Mucosa of rectum (tissue), 2 donors: ENCODE results near the gene USP31.

Experiments
- H3K27ac ChIP-seq, 2 donors: one replicate each; pipeline ENCODE4 v1.7.0; 2013; ENCODE audit warnings: inconsistent platforms in 2 of 2, low read depth in 2 of 2, low read length in 2 of 2
- H3K27me3 ChIP-seq, 2 donors: one replicate each; pipeline ENCODE4 v1.7.0; 2013; ENCODE audit warnings: low read length in 2 of 2; ENCODE audit not compliant: control insufficient read depth in 2 of 2, insufficient read depth in 2 of 2
- H3K36me3 ChIP-seq, 2 donors: one replicate each; pipeline ENCODE4 v1.7.0; 2013; ENCODE audit warnings: low read length in 2 of 2; ENCODE audit not compliant: control insufficient read depth in 2 of 2, insufficient read depth in 2 of 2
- H3K4me1 ChIP-seq, 2 donors: one replicate each; pipeline ENCODE4 v1.7.0; 2013; ENCODE audit warnings: low read length in 2 of 2, mild to moderate bottlenecking in 1 of 2; ENCODE audit not compliant: control insufficient read depth in 2 of 2, insufficient read depth in 2 of 2
- H3K4me3 ChIP-seq, 2 donors: one replicate each; pipeline ENCODE4 v1.7.0; 2013; ENCODE audit warnings: low read length in 2 of 2
- H3K9ac ChIP-seq, 2 donors: one replicate each; pipeline ENCODE4 v1.7.0; 2013; ENCODE audit warnings: low read length in 2 of 2, low read depth in 1 of 2, mild to moderate bottlenecking in 1 of 2
- H3K9me3 ChIP-seq, 2 donors: one replicate each; pipeline ENCODE4 v1.7.0; 2013; ENCODE audit warnings: low read length in 2 of 2; ENCODE audit not compliant: control insufficient read depth in 2 of 2
- donor health status: healthy.
- donor health status: Normal muscosa, but diverticular disease.

The USP31 gene

DNA sequence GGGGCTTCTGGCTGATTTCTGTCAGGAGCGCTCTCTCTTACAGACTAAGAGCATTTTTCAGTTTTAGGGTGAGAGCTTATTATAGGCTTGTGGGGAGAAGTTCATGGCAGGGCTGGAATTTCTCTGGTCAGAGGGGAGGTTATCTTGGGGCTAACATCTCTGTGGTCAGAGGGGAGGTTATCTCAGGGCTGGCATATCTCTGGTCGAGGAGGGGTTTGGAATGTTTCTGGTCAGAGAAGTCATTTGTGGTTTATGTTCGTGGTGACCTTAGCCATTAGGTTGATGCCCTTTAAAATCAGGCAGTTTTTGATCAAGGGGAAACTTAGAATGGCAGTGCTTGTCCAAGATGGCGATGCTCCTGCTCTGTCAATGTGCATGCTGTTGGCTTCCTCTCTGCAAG is 10.8 kb upstream of the USP31 start:
- Histone ChIP-seq H3K27me3 (peaks cover 0 to 2% of the 10 kb centered on the region in 2 donors), H3K27ac (no peak overlapping the region), H3K4me3 (no peak overlapping the region)

GRCh38 chr16:23158114-23158513 is 8.9 kb upstream of the USP31 start:
- no peak overlapping the region for H3K4me3 ChIP-seq
- H3K27me3 ChIP-seq, result peaks cover 0 to 2% of the 10 kb centered on the region in 2 donors
- no peak overlapping the region for H3K9ac ChIP-seq
- H3K27ac ChIP-seq, result no peak overlapping the region
- H3K4me1 ChIP-seq, result no peaks in the 10 kb centered on the region
- no peaks in the 10 kb centered on the region for H3K9me3 ChIP-seq
- H3K36me3 ChIP-seq, result no peaks in the 10 kb centered on the region

More for the DNA sequence above, 10.8 kb upstream of the USP31 start:
- no peaks in the 10 kb centered on the region for H3K4me1 ChIP-seq
- H3K9me3 ChIP-seq, result no peaks in the 10 kb centered on the region
- no peaks in the 10 kb centered on the region for H3K36me3 ChIP-seq
- no peak overlapping the region for H3K9ac ChIP-seq

GRCh38 chr16:23156946-23157460 is 7.8 kb upstream of the USP31 start:
- Histone ChIP-seq H3K27me3 (peaks cover 2 to 3% of the 10 kb centered on the region in 2 donors), H3K27ac (no peak overlapping the region), H3K4me1 (no peaks in the 10 kb centered on the region), H3K36me3 (no peaks in the 10 kb centered on the region), H3K9ac (no peak overlapping the region), H3K9me3 (no peaks in the 10 kb centered on the region), H3K4me3 (no peak overlapping the region)

GRCh38 chr16:23156110-23156509 is 6.9 kb upstream of the USP31 start:
- Histone ChIP-seq H3K27me3 (peaks cover 2 to 3% of the 10 kb centered on the region in 2 donors), H3K4me3 (no peak overlapping the region), H3K9ac (no peak overlapping the region), H3K4me1 (no peaks in the 10 kb centered on the region), H3K36me3 (no peaks in the 10 kb centered on the region), H3K27ac (no peak overlapping the region), H3K9me3 (no peaks in the 10 kb centered on the region)

DNA sequence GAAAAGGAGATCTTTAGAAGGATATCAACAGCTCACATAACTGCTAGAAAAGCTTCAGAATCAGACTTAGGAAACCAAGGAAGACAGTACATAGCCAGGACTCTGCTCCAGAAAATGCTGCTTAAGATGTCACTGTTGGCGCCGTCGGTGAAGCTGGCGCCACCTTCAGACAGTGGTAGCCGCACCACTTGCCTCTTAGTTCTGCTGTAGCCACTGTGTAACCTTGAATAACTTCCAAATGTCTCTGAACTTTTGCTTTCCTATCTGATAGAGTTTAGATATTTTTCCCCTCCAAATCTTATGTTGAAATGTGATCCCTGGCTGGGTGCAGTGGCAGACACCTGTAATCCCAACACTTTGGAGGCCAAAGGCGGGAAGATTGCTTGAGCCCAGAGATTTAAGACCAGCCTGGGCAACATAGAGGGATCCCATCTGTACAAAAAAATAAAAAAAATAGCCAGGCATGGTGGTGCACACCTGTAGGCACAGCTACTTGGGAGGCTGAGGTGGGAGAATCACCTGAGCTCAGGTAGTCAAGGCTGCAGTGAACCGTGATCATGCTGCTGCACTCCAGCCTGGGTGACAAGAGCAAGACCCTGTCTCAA is 6.3 kb upstream of the USP31 start:
- H3K36me3 ChIP-seq, result no peaks in the 10 kb centered on the region
- H3K27ac ChIP-seq, result no peak overlapping the region
- H3K4me3 ChIP-seq, result no peak overlapping the region
- H3K9ac ChIP-seq, result no peak overlapping the region
- no peaks in the 10 kb centered on the region for H3K9me3 ChIP-seq
- peaks cover 2 to 3% of the 10 kb centered on the region in 2 donors for H3K27me3 ChIP-seq
- H3K4me1 ChIP-seq, result no peaks in the 10 kb centered on the region

GRCh38 chr16:23152386-23153178 is 3.3 kb upstream of the USP31 start:
- H3K9me3 ChIP-seq, result no peaks in the 10 kb centered on the region
- H3K27ac ChIP-seq, result no peak overlapping the region
- H3K27me3 ChIP-seq, result peaks cover 2 to 3% of the 10 kb centered on the region in 2 donors
- no peaks in the 10 kb centered on the region for H3K36me3 ChIP-seq
- H3K4me1 ChIP-seq, result peaks cover 10 to 13% of the 10 kb centered on the region in 2 donors
- no peak overlapping the region for H3K9ac ChIP-seq
- H3K4me3 ChIP-seq, result no peak overlapping the region

- Histone ChIP-seq H3K9ac (peak overlapping the region in 1 of 2 donors; percentile 36), H3K9me3 (no peaks in the 10 kb centered on the region), H3K36me3 (no peaks in the 10 kb centered on the region), H3K27me3 (peaks cover 0 to 3% of the 10 kb centered on the region in 2 donors), H3K27ac (no peak overlapping the region), H3K4me3 (peak overlapping the region; percentile 78 to 80), H3K4me1 (peaks cover 10 to 16% of the 10 kb centered on the region in 2 donors)
Measured at GRCh38 chr16:23149993-23150364, 727 bp upstream of the USP31 start.

GRCh38 chr16:23148513-23149266 is 562 bp downstream of the USP31 start:
- Histone ChIP-seq H3K4me1 (peaks cover 10 to 16% of the 10 kb centered on the region in 2 donors), H3K9me3 (no peaks in the 10 kb centered on the region), H3K27me3 (peaks cover 0 to 3% of the 10 kb centered on the region in 2 donors), H3K27ac (peak overlapping the region; percentile 61 to 70), H3K4me3 (peak overlapping the region; percentile 80 to 82), H3K36me3 (no peaks in the 10 kb centered on the region), H3K9ac (peak overlapping the region in 1 of 2 donors; percentile 75)

DNA sequence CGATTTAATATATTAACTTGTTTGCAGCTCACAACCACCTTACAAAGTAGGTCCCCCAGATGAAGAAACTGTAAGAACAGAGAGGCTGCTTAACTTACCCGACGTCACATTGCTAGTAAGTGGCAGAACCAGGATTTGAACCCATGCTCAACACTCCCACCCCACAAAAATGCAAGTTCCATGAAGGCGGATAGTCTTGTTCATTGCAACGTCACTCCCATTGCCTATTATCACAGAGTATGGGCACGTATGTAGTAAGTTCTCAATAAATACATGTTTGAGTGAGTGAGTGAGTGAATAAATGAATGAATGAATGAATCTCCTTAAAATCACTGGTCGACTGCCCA is 1.1 kb downstream of the USP31 start:
- H3K9me3 ChIP-seq, result no peaks in the 10 kb centered on the region
- peak overlapping the region; percentile 61 to 70 for H3K27ac ChIP-seq
- peak overlapping the region; percentile 80 to 82 for H3K4me3 ChIP-seq
- no peaks in the 10 kb centered on the region for H3K36me3 ChIP-seq
- H3K4me1 ChIP-seq, result peaks cover 10 to 16% of the 10 kb centered on the region in 2 donors
- H3K27me3 ChIP-seq, result peaks cover 0 to 3% of the 10 kb centered on the region in 2 donors
- H3K9ac ChIP-seq, result peak overlapping the region in 1 of 2 donors; percentile 75

DNA sequence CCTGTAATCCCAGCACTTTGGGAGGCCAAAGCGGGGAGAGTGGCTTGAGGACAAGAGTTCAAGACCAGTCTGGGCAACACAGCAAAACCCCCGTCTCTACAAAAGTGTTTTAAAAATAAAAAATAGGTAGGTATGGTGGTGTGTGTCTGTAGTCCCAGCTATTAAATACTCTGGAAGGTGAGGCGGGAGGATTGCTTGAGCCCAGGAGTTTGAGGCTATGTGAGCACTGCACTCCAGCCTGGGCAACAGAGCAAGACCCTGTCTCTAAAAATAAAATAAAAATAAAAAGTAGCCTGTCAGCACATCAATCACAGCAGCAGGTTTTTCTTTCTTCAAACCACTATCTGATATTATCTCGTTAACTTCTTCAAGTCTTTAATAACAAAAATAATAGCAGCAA is 1.6 kb downstream of the USP31 start:
- Histone ChIP-seq H3K4me3 (peak overlapping the region in 1 of 2 donors; percentile 80), H3K27ac (no peak overlapping the region), H3K9me3 (no peaks in the 10 kb centered on the region), H3K27me3 (peaks cover 0 to 2% of the 10 kb centered on the region in 2 donors), H3K4me1 (peaks cover 10 to 16% of the 10 kb centered on the region in 2 donors), H3K9ac (no peak overlapping the region), H3K36me3 (no peaks in the 10 kb centered on the region)
